HG03095 (cell line): ENCODE results near the gene AUH.

Experiments
- ATAC-seq: cut with Tn5 transposase; IDR thresholded peaks from one replicate; pipeline ENCODE4 v1.9.1; 2021; ENCODE audit warnings: moderate library complexity; ENCODE audit not compliant: unreplicated experiment

The AUH gene

GRCh38 chr9:91297306-91297705 lies 64.4 kb downstream of the AUH start:
- no peak for ATAC-seq

GRCh38 chr9:91296354-91296753 lies 65.4 kb downstream of the AUH start:
- ATAC-seq = no peak

- no peak for ATAC-seq
These were observed 66.4 kb downstream of the AUH start for GRCh38 chr9:91295357-91295756.

- ATAC-seq = no peak
These were observed 69.9 kb downstream of the AUH start for GRCh38 chr9:91291866-91292265.

- no peak for ATAC-seq
These were observed 72.5 kb downstream of the AUH start for GRCh38 chr9:91289244-91289643.

- ATAC-seq = no peak
These were observed 75.9 kb downstream of the AUH start for GRCh38 chr9:91285729-91286353.

GRCh38 chr9:91282292-91282691 lies 79.4 kb downstream of the AUH start:
- ATAC-seq = no peak

GRCh38 chr9:91279296-91280204 lies 82.2 kb downstream of the AUH start:
- no peak for ATAC-seq

- no peak for ATAC-seq
These were observed 85.2 kb downstream of the AUH start for GRCh38 chr9:91276513-91276912.

GRCh38 chr9:91275655-91276054 lies 86.1 kb downstream of the AUH start:
- no peak for ATAC-seq

GRCh38 chr9:91274949-91275492 lies 86.7 kb downstream of the AUH start:
- no peak for ATAC-seq

GRCh38 chr9:91273853-91274552 lies 87.7 kb downstream of the AUH start:
- ATAC-seq = no peak

- no peak for ATAC-seq
These were observed 90.6 kb downstream of the AUH start for GRCh38 chr9:91271156-91271555.

GRCh38 chr9:91269907-91270491 lies 91.7 kb downstream of the AUH start:
- no peak for ATAC-seq

GRCh38 chr9:91266448-91266847 lies 95.3 kb downstream of the AUH start:
- ATAC-seq = no peak

- ATAC-seq = no peak
These were observed 96.2 kb downstream of the AUH start for GRCh38 chr9:91265514-91265913.

GRCh38 chr9:91261417-91261816 lies 100.3 kb downstream of the AUH start:
- ATAC-seq = no peak

- no peak for ATAC-seq
These were observed 102.6 kb downstream of the AUH start for GRCh38 chr9:91259162-91259561.

GRCh38 chr9:91258451-91258850 lies 103.3 kb downstream of the AUH start:
- no peak for ATAC-seq

GRCh38 chr9:91256235-91256634 lies 105.5 kb downstream of the AUH start:
- no peak for ATAC-seq

- ATAC-seq = no peak
These were observed 106.4 kb downstream of the AUH start for GRCh38 chr9:91255327-91255726.
